Measurements from ENCODE around the gene MSLN. TPM values are rescaled to one million over a fixed set of nuclear protein-coding genes. Genes with fewer than 3 reads are reported as not detected.

The MSLN gene
- total RNA-seq, 2 donors from 2014 or later: 0.74 to 7.3 TPM

DNA sequence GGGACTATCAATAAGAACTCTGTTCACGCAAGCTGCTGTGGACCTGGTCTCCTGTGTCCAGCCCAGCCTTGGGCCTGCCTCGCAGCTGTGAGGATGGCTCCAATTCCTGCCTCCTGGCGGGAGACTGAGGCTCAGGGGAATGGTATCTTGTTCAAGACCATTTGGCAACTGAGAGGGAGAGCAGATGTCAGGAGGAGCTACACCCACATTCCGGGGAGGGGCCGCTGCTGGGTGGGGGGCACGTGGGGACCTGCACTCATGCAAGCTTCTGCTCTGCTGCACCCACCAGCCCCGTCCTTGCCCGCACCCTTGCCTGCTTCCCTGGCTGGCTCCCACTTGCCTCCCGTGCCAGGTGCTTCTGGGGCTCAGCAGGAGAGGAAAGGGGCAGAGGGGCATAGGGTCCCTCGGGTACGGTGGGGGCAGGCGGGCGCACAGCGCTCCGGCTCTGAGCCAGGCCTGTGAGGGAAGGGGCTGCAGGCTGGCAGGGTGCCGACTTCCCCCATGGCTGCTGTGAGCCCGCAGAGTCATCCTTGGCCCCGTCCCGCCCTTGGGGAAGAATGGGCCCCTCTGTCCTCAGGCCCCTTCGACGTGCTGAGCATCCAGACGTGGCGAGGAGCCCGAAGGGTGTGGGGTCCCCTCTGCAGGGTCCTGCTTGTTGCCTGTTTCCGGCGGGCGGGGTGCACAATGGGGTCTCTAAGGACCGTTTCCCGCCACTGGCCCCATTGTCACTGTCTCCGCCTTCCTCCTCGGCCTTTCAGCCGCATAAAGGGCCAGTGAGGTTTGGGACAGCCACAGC, 42.9 kb upstream of the MSLN start:
- no peak overlapping the region for H3K4me3 ChIP-seq
- no peak for DNase-seq (ENCODE audit: low spot score)
- peaks cover 29% of the 10 kb centered on the region for H3K4me1 ChIP-seq (replicated peaks)
- no peaks in the 10 kb centered on the region for H3K27me3 ChIP-seq (replicated peaks; ENCODE audit: insufficient read depth)
- intact Hi-C loops (cut with DNase I): no loop called here
- H3K36me3 ChIP-seq: no peaks in the 10 kb centered on the region
- H3K27ac ChIP-seq: no peak overlapping the region
- no peaks in the 10 kb centered on the region for H3K9me3 ChIP-seq
- WGBS: 78% methylated on average over 32 of the region's 32 CpGs
- TF ChIP-seq POLR2A (IDR thresholded peaks at IDR 0.05) (no peak), POLR2AphosphoS5 (IDR thresholded peaks at IDR 0.05) (no peak)
- TF ChIP-seq, protein P1, sequence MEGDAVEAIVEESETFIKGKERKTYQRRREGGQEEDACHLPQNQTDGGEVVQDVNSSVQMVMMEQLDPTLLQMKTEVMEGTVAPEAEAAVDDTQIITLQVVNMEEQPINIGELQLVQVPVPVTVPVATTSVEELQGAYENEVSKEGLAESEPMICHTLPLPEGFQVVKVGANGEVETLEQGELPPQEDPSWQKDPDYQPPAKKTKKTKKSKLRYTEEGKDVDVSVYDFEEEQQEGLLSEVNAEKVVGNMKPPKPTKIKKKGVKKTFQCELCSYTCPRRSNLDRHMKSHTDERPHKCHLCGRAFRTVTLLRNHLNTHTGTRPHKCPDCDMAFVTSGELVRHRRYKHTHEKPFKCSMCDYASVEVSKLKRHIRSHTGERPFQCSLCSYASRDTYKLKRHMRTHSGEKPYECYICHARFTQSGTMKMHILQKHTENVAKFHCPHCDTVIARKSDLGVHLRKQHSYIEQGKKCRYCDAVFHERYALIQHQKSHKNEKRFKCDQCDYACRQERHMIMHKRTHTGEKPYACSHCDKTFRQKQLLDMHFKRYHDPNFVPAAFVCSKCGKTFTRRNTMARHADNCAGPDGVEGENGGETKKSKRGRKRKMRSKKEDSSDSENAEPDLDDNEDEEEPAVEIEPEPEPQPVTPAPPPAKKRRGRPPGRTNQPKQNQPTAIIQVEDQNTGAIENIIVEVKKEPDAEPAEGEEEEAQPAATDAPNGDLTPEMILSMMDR (IDR thresholded peaks at IDR 0.05): no peak

DNA sequence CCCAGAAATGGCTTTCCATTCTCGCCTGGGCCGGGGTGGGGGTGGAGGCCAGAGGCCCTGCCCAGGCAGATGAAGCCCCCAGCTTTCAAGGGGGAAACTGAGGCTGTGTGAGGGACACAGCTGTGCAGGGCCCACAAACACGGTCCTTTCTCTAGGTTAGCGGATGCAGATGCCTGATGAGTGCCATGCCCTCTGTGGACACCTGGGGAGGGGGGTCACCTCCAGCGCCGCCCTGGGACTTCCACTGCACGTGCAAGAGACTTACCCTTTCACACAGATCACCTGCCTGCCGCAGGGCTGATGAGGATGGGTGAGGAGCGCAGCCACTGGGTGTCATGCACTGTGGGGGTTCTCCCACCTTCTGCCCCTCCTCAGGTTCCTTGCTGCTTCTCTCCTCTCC, 42.1 kb upstream of the MSLN start:
- H3K27ac ChIP-seq: no peak overlapping the region
- intact Hi-C loops (cut with DNase I): no loop called here
- no peak overlapping the region for H3K4me3 ChIP-seq
- DNase-seq (ENCODE audit: low spot score): no peak
- WGBS: 91% methylated on average over 9 of the region's 9 CpGs
- TF ChIP-seq, protein P1 (IDR thresholded peaks at IDR 0.05): no peak
- TF ChIP-seq POLR2A (IDR thresholded peaks at IDR 0.05) (no peak), POLR2AphosphoS5 (IDR thresholded peaks at IDR 0.05) (no peak)
- no peaks in the 10 kb centered on the region for H3K36me3 ChIP-seq
- H3K9me3 ChIP-seq: no peaks in the 10 kb centered on the region
- no peaks in the 10 kb centered on the region for H3K27me3 ChIP-seq (replicated peaks; ENCODE audit: insufficient read depth)
- H3K4me1 ChIP-seq (replicated peaks): peaks cover 29% of the 10 kb centered on the region

DNA sequence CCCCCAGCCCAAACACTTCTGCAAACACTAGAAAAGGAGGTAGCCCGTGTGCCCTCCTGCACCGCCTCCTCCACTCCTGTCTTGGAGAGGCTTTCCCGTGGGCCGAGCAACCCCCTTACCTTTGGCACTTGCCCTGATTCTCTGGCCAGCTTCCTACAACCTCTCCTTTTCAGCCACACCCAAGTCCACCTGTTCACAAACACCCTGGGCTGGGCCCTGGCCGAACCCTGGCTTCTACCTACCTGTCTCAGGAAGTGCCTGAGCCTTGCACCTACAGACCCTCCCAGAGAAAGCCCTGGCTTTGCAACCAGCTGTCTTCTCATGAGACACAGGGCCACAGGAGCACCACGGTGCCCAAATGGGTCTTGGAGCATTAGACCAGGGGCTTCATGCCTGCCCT, 41.6 kb upstream of the MSLN start:
- H3K27ac ChIP-seq: no peak overlapping the region
- TF ChIP-seq, protein P1 (IDR thresholded peaks at IDR 0.05): no peak
- no peak for TF ChIP-seq POLR2A (IDR thresholded peaks at IDR 0.05)
- no peak for TF ChIP-seq POLR2AphosphoS5 (IDR thresholded peaks at IDR 0.05)
- no peaks in the 10 kb centered on the region for H3K27me3 ChIP-seq (replicated peaks; ENCODE audit: insufficient read depth)
- H3K9me3 ChIP-seq: no peaks in the 10 kb centered on the region
- DNase-seq (ENCODE audit: low spot score): no peak
- WGBS: 84% methylated on average over 6 of the region's 6 CpGs
- intact Hi-C loops (cut with DNase I): no loop called here
- H3K4me1 ChIP-seq (replicated peaks): peaks cover 29% of the 10 kb centered on the region
- H3K36me3 ChIP-seq: no peaks in the 10 kb centered on the region
- H3K4me3 ChIP-seq: no peak overlapping the region

DNA sequence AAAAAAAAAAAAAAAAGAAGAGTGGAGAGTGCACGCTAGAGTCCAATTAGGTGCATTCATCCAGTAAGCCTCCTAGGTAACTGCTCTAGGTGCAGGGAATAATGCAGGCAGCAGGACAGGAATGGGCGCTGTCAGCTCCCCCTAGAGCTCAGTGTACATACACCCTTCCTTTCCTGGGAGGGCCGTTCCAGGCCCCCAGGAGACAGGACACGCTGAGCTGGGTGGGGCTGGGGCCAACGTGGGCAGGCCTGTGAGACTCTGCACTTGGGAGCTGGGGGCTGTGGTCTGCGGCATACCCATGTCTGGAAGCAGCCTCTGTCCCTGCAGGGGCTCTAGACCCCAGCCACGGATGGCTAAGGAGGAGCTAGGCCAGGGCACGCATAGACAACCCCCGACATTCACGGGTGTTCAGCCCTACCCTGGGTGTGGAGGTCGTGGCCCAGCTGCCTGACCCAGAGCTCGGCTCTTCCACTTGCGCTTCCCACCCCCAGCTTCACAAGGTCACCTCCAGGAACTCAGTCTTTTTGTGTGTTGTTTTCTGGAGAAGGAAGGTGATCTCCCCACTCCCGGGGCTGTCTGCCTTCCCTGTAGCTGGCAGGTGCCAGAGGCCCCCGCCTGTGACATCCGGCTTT, 40.6 kb upstream of the MSLN start:
- intact Hi-C loops (cut with DNase I): no loop called here
- no peak for DNase-seq (ENCODE audit: low spot score)
- TF ChIP-seq, protein P1 (IDR thresholded peaks at IDR 0.05): no peak
- TF ChIP-seq POLR2AphosphoS5 (IDR thresholded peaks at IDR 0.05): no peak
- TF ChIP-seq POLR2A (IDR thresholded peaks at IDR 0.05): no peak

More for the DNA sequence above, 40.6 kb upstream of the MSLN start:
- WGBS: 11% methylated on average over 12 of the region's 16 CpGs
- Histone ChIP-seq H3K4me3 (peak overlapping the region; percentile 61 to 79), H3K9me3 (no peaks in the 10 kb centered on the region), H3K36me3 (no peaks in the 10 kb centered on the region), H3K4me1 (replicated peaks) (peaks cover 25% of the 10 kb centered on the region), H3K27ac (no peak overlapping the region), H3K27me3 (replicated peaks; ENCODE audit: insufficient read depth) (no peaks in the 10 kb centered on the region)
